Endothelial cell of umbilical vein (primary cell): Measurements from ENCODE around the gene FAM222A. TPM values are rescaled to one million over a fixed set of nuclear protein-coding genes. Genes with fewer than 3 reads are reported as not detected.

Experiments
- BruUV-seq: library from RNA; stranded (reverse); fragments of 400-500 nt; replicated peaks from 2 replicates; lab custom pipeline; 2021; lab: Mats Ljungman, UMichigan
- CTCF ChIA-PET: fragments of 300-600, 350-600 bp; sonication (Branson Sonifier 250); formaldehyde crosslinking; loops from one replicate; lab custom pipeline; 2021; ENCODE audit warnings: antibody characterized with exemption, inconsistent platforms; lab: Charles Lee
- POLR2A ChIA-PET: fragments of 300-600, 350-600 bp; sonication (Branson Sonifier 250); formaldehyde crosslinking; loops from one replicate; lab custom pipeline; 2021; ENCODE audit warnings: antibody characterized with exemption, inconsistent platforms; lab: Charles Lee
- DNase-seq: peaks from one replicate; pipeline ENCODE4 v3.0.0-alpha.2; 2011; ENCODE audit warnings: low read depth, low spot score
- FAIRE-seq: peaks from 2 replicates; lab custom pipeline; 2011; peaks lifted over from hg19 to GRCh38; lab: Jason Lieb, UNC
- H2AFZ ChIP-seq: 2 replicates; pipeline ENCODE4 v1.6.0; 2012; ENCODE audit warnings: low read depth, low read length, control low read depth, inconsistent platforms
- H3K27ac ChIP-seq: 2 replicates; pipeline ENCODE4 v1.5.1; 2011; ENCODE audit warnings: low read depth, mild to moderate bottlenecking, control low read depth, low read length, moderate library complexity; ENCODE audit not compliant: insufficient read depth
- H3K27me3 ChIP-seq, 2 experiments: 2 replicates each; pipeline versions ENCODE4 v1.6.0 to v1.6.1; 2011; ENCODE audit warnings: low read length in 2 of 2, mixed read lengths in 1 of 2; ENCODE audit not compliant: control insufficient read depth in 2 of 2, insufficient read depth in 2 of 2
- H3K36me3 ChIP-seq, 2 experiments: 2 replicates in 1 of 2; 3 replicates in 1 of 2; pipeline ENCODE4 v1.5.1; 2011; ENCODE audit warnings: low read length in 2 of 2, mild to moderate bottlenecking in 1 of 2, moderate library complexity in 1 of 2; ENCODE audit not compliant: control insufficient read depth in 2 of 2, insufficient read depth in 2 of 2; ENCODE audit errors: extremely low read depth in 1 of 2
- H3K4me1 ChIP-seq: 3 replicates; pipeline ENCODE4 v1.5.1; 2011; ENCODE audit warnings: mild to moderate bottlenecking, low read length; ENCODE audit not compliant: control insufficient read depth, insufficient read depth; ENCODE audit errors: extremely low read depth
- H3K4me2 ChIP-seq: 2 replicates; pipeline ENCODE4 v1.6.1; 2011; ENCODE audit warnings: low read length, control low read depth, mixed read lengths; ENCODE audit not compliant: insufficient read depth
- H3K4me3 ChIP-seq, 3 experiments: fragments of 200-600 bp in 1 of 3; sonication (generic), shearing (Covaris generic) in 1 of 3; replicated peaks in 1 of 3; 2 replicates each; pipeline ENCODE4 v1.5.1; 2011 to 2016; ENCODE audit warnings: control low read depth in 3 of 3, low read length in 3 of 3, mild to moderate bottlenecking in 2 of 3, inconsistent platforms in 1 of 3, low read depth in 1 of 3, moderate library complexity in 1 of 3; ENCODE audit not compliant: insufficient read depth in 1 of 3
- H3K79me2 ChIP-seq: 2 replicates; pipeline ENCODE4 v1.6.0; 2012; ENCODE audit warnings: low read length, inconsistent platforms; ENCODE audit not compliant: control insufficient read depth, insufficient read depth
- H3K9ac ChIP-seq: replicated peaks from 2 replicates; pipeline ENCODE3; 2011; ENCODE audit warnings: low read length, control low read depth; ENCODE audit not compliant: insufficient read depth; ENCODE audit errors: extremely low read depth
- H3K9me1 ChIP-seq: replicated peaks from 3 replicates; pipeline ENCODE4 v1.6.0; 2011; ENCODE audit warnings: mild to moderate bottlenecking, low read length; ENCODE audit not compliant: control insufficient read depth, insufficient read depth; ENCODE audit errors: extremely low read depth
- H3K9me3 ChIP-seq: replicated peaks from 2 replicates; pipeline ENCODE4 v1.5.1; 2012; ENCODE audit warnings: low read length, inconsistent platforms; ENCODE audit not compliant: control insufficient read depth, insufficient read depth
- H4K20me1 ChIP-seq: replicated peaks from 2 replicates; pipeline ENCODE3; 2011; ENCODE audit warnings: mild to moderate bottlenecking, low read length; ENCODE audit not compliant: control insufficient read depth, insufficient read depth; ENCODE audit errors: extremely low read depth
- CTCF ChIP-seq, 2 donors: IDR thresholded peaks; 1 replicate in 1 of 2; 2 replicates in 1 of 2; pipeline ENCODE4 v1.5.1; 2011; ENCODE audit warnings: low read length in 2 of 2, mild to moderate bottlenecking in 2 of 2, moderate library complexity in 2 of 2, control low read depth in 1 of 2, inconsistent platforms in 1 of 2, low read depth in 1 of 2; ENCODE audit not compliant: insufficient read depth in 1 of 2; ENCODE audit errors: extremely low read depth in 1 of 2
- EZH2 ChIP-seq: IDR thresholded peaks from 2 replicates; pipeline ENCODE4 v1.6.1; 2012; ENCODE audit warnings: borderline replicate concordance, low read depth, mild to moderate bottlenecking, moderate library complexity, low read length, inconsistent platforms; ENCODE audit not compliant: severe bottlenecking
- FOS ChIP-seq: IDR thresholded peaks from 2 replicates; pipeline ENCODE4 v1.6.1; 2011; ENCODE audit warnings: mild to moderate bottlenecking, low read length, moderate library complexity, borderline replicate concordance; ENCODE audit not compliant: insufficient read depth
- GATA2 ChIP-seq: IDR thresholded peaks from 2 replicates; pipeline ENCODE4 v1.7.0; 2011; ENCODE audit warnings: low read depth, mild to moderate bottlenecking, moderate library complexity, mixed read lengths, low read length; ENCODE audit not compliant: insufficient read length, insufficient read depth
- JUN ChIP-seq: IDR thresholded peaks from 2 replicates; pipeline ENCODE4 v1.6.1; 2011; ENCODE audit warnings: borderline replicate concordance, low read depth; ENCODE audit not compliant: insufficient read length, insufficient read depth
- MAX ChIP-seq: IDR thresholded peaks from 2 replicates; pipeline ENCODE4 v1.6.1; 2011; ENCODE audit not compliant: insufficient read depth, insufficient read length
- MYC ChIP-seq: IDR thresholded peaks from one replicate; pipeline ENCODE4 v1.6.1; 2011; ENCODE audit warnings: mild to moderate bottlenecking, low read depth, low read length
- POLR2A ChIP-seq: IDR thresholded peaks from 2 replicates; pipeline ENCODE4 v1.6.1; 2012; ENCODE audit warnings: low read depth, mild to moderate bottlenecking, control low read depth, low read length
- POLR2AphosphoS5 ChIP-seq: IDR thresholded peaks from 2 replicates; pipeline ENCODE4 v1.6.1; 2012; ENCODE audit warnings: low read depth, mild to moderate bottlenecking, control low read depth, low read length, moderate library complexity; ENCODE audit not compliant: insufficient read depth
- dilution Hi-C: fragments of 300-500 bp; cut with MboI; formaldehyde crosslinking; loops from one replicate; pipeline ENCODE4 v1.15.0; 2019; ENCODE audit warnings: low sequenced_read_pairs; ENCODE audit not compliant: extremely low pct_ligation_motif_present
- intact Hi-C: fragments of 100-400 bp; cut with micrococcal nuclease; formaldehyde crosslinking; loops from one replicate; pipeline ENCODE4 v1.10.0; 2022
- polyA plus RNA-seq, 4 experiments: library from polyadenylated mRNA; depleted of rRNA in 3 of 4; stranded (reverse) in 3 of 4; unstranded in 1 of 4; fragments of >200 nt; gene quantifications; 2 replicates each; pipeline versions ENCODE4 v1.2.1 to v1.2.3, GENCODE V29; 2011 to 2012; ENCODE audit warnings: missing spikeins in 1 of 4
- total RNA-seq: library from RNA; stranded (reverse); gene quantifications from 2 replicates; pipeline ENCODE4 v1.2.3, GENCODE V29; 2021

Gene FAM222A
- total and polyA plus RNA-seq, 2 donors (not counting 3 experiments of a cell fraction or from before 2014, with no cell fraction given) = 0.62 to 1.7 TPM

GRCh38 chr12:109815757-109816617 is 102.4 kb downstream of the FAM222A start:
- ChIA-PET POLR2A (no interaction called here), CTCF (interaction anchor here (2.3 kb wide), 1 partner anchor 10 kb away, joined by 7 read pairs; no protein-coding TSS in a partner anchor)
- no peaks in the 10 kb centered on the region for H3K27me3 ChIP-seq
- H3K9ac ChIP-seq = no peak overlapping the region
- H3K9me1 ChIP-seq = no peaks in the 10 kb centered on the region
- intact Hi-C loops = loop anchor here (1.0 kb wide), 1 partner anchor 16 kb away; no protein-coding TSS in a partner anchor
- BruUV-seq = no TSS peak
- H3K9me3 ChIP-seq = no peaks in the 10 kb centered on the region
- no peaks in the 10 kb centered on the region for H4K20me1 ChIP-seq
- H3K4me3 ChIP-seq = no peak overlapping the region
- no peak for FAIRE-seq
- no peak overlapping the region for H2AFZ ChIP-seq
- peaks cover 0 to 7% of the 10 kb centered on the region in 2 experiments for H3K36me3 ChIP-seq
- dilution Hi-C loops = no loop called here
- no peak overlapping the region for H3K27ac ChIP-seq
- no peaks in the 10 kb centered on the region for H3K79me2 ChIP-seq
- TF ChIP-seq MAX = no peak
- no peak for TF ChIP-seq POLR2AphosphoS5
- TF ChIP-seq MYC = no peak
- no peak for TF ChIP-seq CTCF (IDR thresholded peaks at IDR 0.05; ENCODE audit: extremely low read depth in 1 of 2, insufficient read depth in 1 of 2, low read depth in 1 of 2, low read length in 2 of 2)
- TF ChIP-seq EZH2 = no peak
- no peak for TF ChIP-seq GATA2
- TF ChIP-seq POLR2A = no peak
- no peak for TF ChIP-seq JUN
- TF ChIP-seq FOS = no peak
- no peak overlapping the region for H3K4me2 ChIP-seq
- no peak for DNase-seq
- H3K4me1 ChIP-seq = no peaks in the 10 kb centered on the region
